Activated CD8-positive, alpha-beta memory T cell treated with anti-CD3 and anti-CD28 coated beads, Interleukin-2, amount 50 U/mL, for 4 hours (primary cell): Measurements from ENCODE around the gene GOSR1.

ENCODE experiments used
- DNase-seq: peaks from one replicate; pipeline ENCODE4 v3.0.0-alpha.2; 2020

Gene GOSR1

GRCh38 chr17:30576326-30576861 is 99.2 kb downstream of the GOSR1 start:
- DNase-seq: no peak
